ENCODE results near the gene UTP3.

- no peak for TF ChIP-seq CTCF (IDR thresholded peaks at IDR 0.05)
- TF ChIP-seq EP300 (IDR thresholded peaks at IDR 0.05), result no peak
Measured at GRCh38 chr4:70739496-70740337, 51.4 kb downstream of the UTP3 start.

Data from ovary (tissue), 3 donors.